DMS 273 treated with DMSO at 0.1 percent for 48 hours (cell line): ENCODE results near the gene DNAJC5.

Source experiments
- DNase-seq: peaks from one replicate; lab custom pipeline; 2025; lab: John Stamatoyannopoulos, UW

Gene DNAJC5

GRCh38 chr20:63940472-63941266, 45.7 kb downstream of the DNAJC5 start:
- DNase-seq, result no peak

- DNase-seq, result no peak
Observed at GRCh38 chr20:63941282-63942081, 46.6 kb downstream of the DNAJC5 start.

- DNase-seq, result no peak
Observed at GRCh38 chr20:63942250-63942951, 47.5 kb downstream of the DNAJC5 start.

- peak; percentile 55 for DNase-seq
Observed at GRCh38 chr20:63942969-63943807, 48.3 kb downstream of the DNAJC5 start.

GRCh38 chr20:63943808-63944077, 48.8 kb downstream of the DNAJC5 start:
- no peak for DNase-seq

- no peak for DNase-seq
Observed at GRCh38 chr20:63944078-63944941, 49.4 kb downstream of the DNAJC5 start.

GRCh38 chr20:63945031-63945658, 50.2 kb downstream of the DNAJC5 start:
- no peak for DNase-seq

GRCh38 chr20:63945921-63946920, 51.3 kb downstream of the DNAJC5 start:
- no peak for DNase-seq

GRCh38 chr20:63946986-63947637, 52.2 kb downstream of the DNAJC5 start:
- DNase-seq, result no peak

- no peak for DNase-seq
Observed at GRCh38 chr20:63947638-63948456, 52.9 kb downstream of the DNAJC5 start.

GRCh38 chr20:63950701-63951397, 55.9 kb downstream of the DNAJC5 start:
- DNase-seq, result no peak

GRCh38 chr20:63951398-63952209, 56.7 kb downstream of the DNAJC5 start:
- no peak for DNase-seq

- DNase-seq, result no peak
Observed at GRCh38 chr20:63952210-63952535, 57.2 kb downstream of the DNAJC5 start.

- no peak for DNase-seq
Observed at GRCh38 chr20:63952769-63953168, 57.8 kb downstream of the DNAJC5 start.

- no peak for DNase-seq
Observed at GRCh38 chr20:63953764-63954429, 59.0 kb downstream of the DNAJC5 start.

- no peak for DNase-seq
Observed at GRCh38 chr20:63955281-63955826, 60.4 kb downstream of the DNAJC5 start.
